ENCODE measurements around the gene ZNF609. TPM values are rescaled to one million over a fixed set of nuclear protein-coding genes. Genes with fewer than 3 reads are reported as not detected.

Gene ZNF609
- polyA plus RNA-seq, 1 donor from 2014 or later: 11.8 TPM

DNA sequence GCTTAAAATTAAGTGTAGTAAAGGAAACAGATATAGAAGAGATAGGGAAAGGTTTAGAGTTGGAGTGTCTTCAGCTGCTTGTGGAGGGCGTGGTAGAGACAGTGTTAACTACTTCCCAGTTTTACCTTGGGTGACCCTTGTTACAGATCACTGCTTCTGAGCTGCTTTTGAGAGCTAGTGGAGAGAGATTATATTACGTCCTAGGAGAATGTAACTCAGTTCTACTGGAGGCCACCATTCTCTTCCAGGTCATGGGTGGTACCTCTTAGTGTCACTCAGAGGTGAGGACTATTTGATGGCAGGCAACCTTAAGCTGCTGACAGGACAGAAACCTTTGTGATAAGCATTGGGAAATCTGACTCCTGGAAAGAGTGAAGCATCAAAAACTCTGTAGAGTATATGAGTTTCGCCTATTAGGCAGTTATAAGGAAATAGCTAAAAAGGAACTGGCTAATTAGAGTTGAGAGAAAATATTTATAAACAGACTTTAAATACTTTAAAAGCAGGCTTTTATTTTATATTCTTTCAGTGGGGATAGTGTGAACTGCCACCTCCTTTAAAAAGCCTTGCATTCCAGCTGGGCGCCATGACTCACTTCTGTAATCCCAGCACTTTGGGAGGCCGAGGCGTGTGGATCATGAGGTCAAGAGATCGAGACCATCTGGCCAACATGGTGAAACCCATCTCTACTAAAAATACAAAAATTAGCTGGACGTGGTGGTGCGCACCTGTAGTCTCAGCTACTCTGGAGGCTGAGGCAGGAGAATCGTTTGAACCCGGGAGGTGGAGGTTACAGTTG, 106.5 kb downstream of the ZNF609 start:
- no peak overlapping the region for H3K4me3 ChIP-seq (ENCODE audit: low read length)
- H3K36me3 ChIP-seq (ENCODE audit: insufficient read depth, low read length): no peaks in the 10 kb centered on the region
- H3K9me3 ChIP-seq (ENCODE audit: low read length): no peaks in the 10 kb centered on the region
- TF ChIP-seq RAD21 (conservative IDR thresholded peaks at IDR 0.05): no peak
- no peak for TF ChIP-seq TAF1 (IDR thresholded peaks at IDR 0.05; ENCODE audit: low read depth)
- no peak for TF ChIP-seq EP300 (conservative IDR thresholded peaks at IDR 0.05; ENCODE audit: poor library complexity, severe bottlenecking)
- H2AFZ ChIP-seq (ENCODE audit: low read depth, low read length): no peak overlapping the region
- H3K79me2 ChIP-seq (replicated peaks; ENCODE audit: insufficient read depth, low read length): peaks cover 72% of the 10 kb centered on the region
- H3K27me3 ChIP-seq (ENCODE audit: insufficient read depth, low read depth, low read length): no peaks in the 10 kb centered on the region
- H4K20me1 ChIP-seq (ENCODE audit: insufficient read depth): no peaks in the 10 kb centered on the region
- H3K9me2 ChIP-seq (ENCODE audit: insufficient read depth, low read length): no peaks in the 10 kb centered on the region
- no peaks in the 10 kb centered on the region for H3F3A ChIP-seq (ENCODE audit: insufficient read depth, low read length, poor library complexity, severe bottlenecking)
- H3K27ac ChIP-seq (ENCODE audit: low read length): no peak overlapping the region
- no peak overlapping the region for H3K4me2 ChIP-seq (ENCODE audit: low read length)
- H3K9ac ChIP-seq (ENCODE audit: low read length): no peak overlapping the region

DNA sequence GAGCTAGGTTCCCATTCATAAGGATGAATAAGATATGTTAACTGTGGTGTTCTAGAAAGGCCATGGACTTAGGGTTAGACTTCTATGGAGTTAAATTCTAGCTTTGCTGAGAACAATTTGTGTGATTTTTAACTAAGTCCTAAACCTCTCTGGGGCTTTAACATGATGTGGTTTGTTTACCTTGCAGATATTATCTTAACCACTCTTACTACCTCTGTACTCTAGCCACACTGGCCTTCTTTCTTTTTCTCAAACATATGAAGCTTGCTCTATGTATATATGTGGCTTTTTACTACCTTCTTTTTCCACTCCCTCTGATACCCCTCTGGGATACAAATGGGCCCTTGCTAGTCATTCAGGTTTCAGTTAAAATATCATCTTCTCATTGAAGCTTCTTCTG, 108.4 kb downstream of the ZNF609 start:
- Histone ChIP-seq H3F3A (ENCODE audit: insufficient read depth, low read length, poor library complexity, severe bottlenecking) (no peaks in the 10 kb centered on the region), H4K20me1 (ENCODE audit: insufficient read depth) (no peaks in the 10 kb centered on the region), H3K36me3 (ENCODE audit: insufficient read depth, low read length) (no peaks in the 10 kb centered on the region), H3K4me2 (ENCODE audit: low read length) (no peak overlapping the region), H3K27me3 (ENCODE audit: insufficient read depth, low read depth, low read length) (no peaks in the 10 kb centered on the region), H3K27ac (ENCODE audit: low read length) (no peak overlapping the region), H2AFZ (ENCODE audit: low read depth, low read length) (no peak overlapping the region), H3K9me3 (ENCODE audit: low read length) (no peaks in the 10 kb centered on the region), H3K79me2 (replicated peaks; ENCODE audit: insufficient read depth, low read length) (peaks cover 76% of the 10 kb centered on the region), H3K9ac (ENCODE audit: low read length) (no peak overlapping the region), H3K4me3 (ENCODE audit: low read length) (no peak overlapping the region), H3K9me2 (ENCODE audit: insufficient read depth, low read length) (no peaks in the 10 kb centered on the region)
- TF ChIP-seq, protein P1, sequence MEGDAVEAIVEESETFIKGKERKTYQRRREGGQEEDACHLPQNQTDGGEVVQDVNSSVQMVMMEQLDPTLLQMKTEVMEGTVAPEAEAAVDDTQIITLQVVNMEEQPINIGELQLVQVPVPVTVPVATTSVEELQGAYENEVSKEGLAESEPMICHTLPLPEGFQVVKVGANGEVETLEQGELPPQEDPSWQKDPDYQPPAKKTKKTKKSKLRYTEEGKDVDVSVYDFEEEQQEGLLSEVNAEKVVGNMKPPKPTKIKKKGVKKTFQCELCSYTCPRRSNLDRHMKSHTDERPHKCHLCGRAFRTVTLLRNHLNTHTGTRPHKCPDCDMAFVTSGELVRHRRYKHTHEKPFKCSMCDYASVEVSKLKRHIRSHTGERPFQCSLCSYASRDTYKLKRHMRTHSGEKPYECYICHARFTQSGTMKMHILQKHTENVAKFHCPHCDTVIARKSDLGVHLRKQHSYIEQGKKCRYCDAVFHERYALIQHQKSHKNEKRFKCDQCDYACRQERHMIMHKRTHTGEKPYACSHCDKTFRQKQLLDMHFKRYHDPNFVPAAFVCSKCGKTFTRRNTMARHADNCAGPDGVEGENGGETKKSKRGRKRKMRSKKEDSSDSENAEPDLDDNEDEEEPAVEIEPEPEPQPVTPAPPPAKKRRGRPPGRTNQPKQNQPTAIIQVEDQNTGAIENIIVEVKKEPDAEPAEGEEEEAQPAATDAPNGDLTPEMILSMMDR (IDR thresholded peaks at IDR 0.05; ENCODE audit: poor library complexity, severe bottlenecking): no peak
- no peak for TF ChIP-seq TAF1 (IDR thresholded peaks at IDR 0.05; ENCODE audit: low read depth)
- no peak for TF ChIP-seq SMC3 (conservative IDR thresholded peaks at IDR 0.05; ENCODE audit: poor library complexity)
- no peak for TF ChIP-seq EP300 (conservative IDR thresholded peaks at IDR 0.05; ENCODE audit: poor library complexity, severe bottlenecking)
- TF ChIP-seq RAD21 (conservative IDR thresholded peaks at IDR 0.05): no peak
- TF ChIP-seq, protein P2, sequence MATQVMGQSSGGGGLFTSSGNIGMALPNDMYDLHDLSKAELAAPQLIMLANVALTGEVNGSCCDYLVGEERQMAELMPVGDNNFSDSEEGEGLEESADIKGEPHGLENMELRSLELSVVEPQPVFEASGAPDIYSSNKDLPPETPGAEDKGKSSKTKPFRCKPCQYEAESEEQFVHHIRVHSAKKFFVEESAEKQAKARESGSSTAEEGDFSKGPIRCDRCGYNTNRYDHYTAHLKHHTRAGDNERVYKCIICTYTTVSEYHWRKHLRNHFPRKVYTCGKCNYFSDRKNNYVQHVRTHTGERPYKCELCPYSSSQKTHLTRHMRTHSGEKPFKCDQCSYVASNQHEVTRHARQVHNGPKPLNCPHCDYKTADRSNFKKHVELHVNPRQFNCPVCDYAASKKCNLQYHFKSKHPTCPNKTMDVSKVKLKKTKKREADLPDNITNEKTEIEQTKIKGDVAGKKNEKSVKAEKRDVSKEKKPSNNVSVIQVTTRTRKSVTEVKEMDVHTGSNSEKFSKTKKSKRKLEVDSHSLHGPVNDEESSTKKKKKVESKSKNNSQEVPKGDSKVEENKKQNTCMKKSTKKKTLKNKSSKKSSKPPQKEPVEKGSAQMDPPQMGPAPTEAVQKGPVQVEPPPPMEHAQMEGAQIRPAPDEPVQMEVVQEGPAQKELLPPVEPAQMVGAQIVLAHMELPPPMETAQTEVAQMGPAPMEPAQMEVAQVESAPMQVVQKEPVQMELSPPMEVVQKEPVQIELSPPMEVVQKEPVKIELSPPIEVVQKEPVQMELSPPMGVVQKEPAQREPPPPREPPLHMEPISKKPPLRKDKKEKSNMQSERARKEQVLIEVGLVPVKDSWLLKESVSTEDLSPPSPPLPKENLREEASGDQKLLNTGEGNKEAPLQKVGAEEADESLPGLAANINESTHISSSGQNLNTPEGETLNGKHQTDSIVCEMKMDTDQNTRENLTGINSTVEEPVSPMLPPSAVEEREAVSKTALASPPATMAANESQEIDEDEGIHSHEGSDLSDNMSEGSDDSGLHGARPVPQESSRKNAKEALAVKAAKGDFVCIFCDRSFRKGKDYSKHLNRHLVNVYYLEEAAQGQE (IDR thresholded peaks at IDR 0.05; ENCODE audit: borderline replicate concordance): no peak
- no peak for TF ChIP-seq POLR2AphosphoS5 (IDR thresholded peaks at IDR 0.05)
- no peak for TF ChIP-seq EZH2 (IDR thresholded peaks at IDR 0.05; ENCODE audit: borderline replicate concordance, insufficient read depth, low read length, poor library complexity, severe bottlenecking)
- no peak for TF ChIP-seq MXI1 (conservative IDR thresholded peaks at IDR 0.05; ENCODE audit: poor library complexity, severe bottlenecking)

Data from neural cell (in vitro differentiated cells).